Measurements from ENCODE around the gene RBFOX2. TPM values are rescaled to one million over a fixed set of nuclear protein-coding genes. Genes with fewer than 3 reads are reported as not detected.
"Not testable (repeated sequence)": the region's sequence is repeated elsewhere in the genome, so short reads cannot be mapped to it uniquely, and the experiment has no call there.

Gene RBFOX2
- total and polyA plus RNA-seq, 2 donors (not counting 3 experiments of a cell fraction or from before 2014, with no cell fraction given), result 125 to 142 TPM

- CTCF ChIA-PET, result interaction anchor here (1.2 kb wide), 1 partner anchor 273 kb away, joined by 3 read pairs; no protein-coding TSS in a partner anchor
- no TSS peak for BruUV-seq (replicated peaks)
- dilution Hi-C loops (cut with MboI; ENCODE audit: extremely low pct_ligation_motif_present, low sequenced_read_pairs) (no loop called here), intact Hi-C loops (cut with micrococcal nuclease) (no loop called here)
- H3K9ac ChIP-seq (replicated peaks; ENCODE audit: extremely low read depth, insufficient read depth, low read length), result no peak overlapping the region
- H3K9me3 ChIP-seq (replicated peaks; ENCODE audit: control insufficient read depth, insufficient read depth, low read length), result no peaks in the 10 kb centered on the region
- no peak for FAIRE-seq
- no peak overlapping the region for H3K4me2 ChIP-seq (ENCODE audit: insufficient read depth, low read length)
- POLR2A ChIA-PET, result no interaction called here
- no peak overlapping the region for H3K4me3 ChIP-seq (replicated peaks in 1 of 3; ENCODE audit: insufficient read depth in 1 of 3, low read depth in 1 of 3, low read length in 3 of 3)
- H2AFZ ChIP-seq (ENCODE audit: low read depth, low read length), result no peak overlapping the region
- H3K36me3 ChIP-seq (ENCODE audit: control insufficient read depth in 2 of 2, extremely low read depth in 1 of 2, insufficient read depth in 2 of 2, low read length in 2 of 2), result peaks cover 0 to 3% of the 10 kb centered on the region in 2 experiments
- peaks cover 2% of the 10 kb centered on the region for H3K9me1 ChIP-seq (replicated peaks; ENCODE audit: control insufficient read depth, extremely low read depth, insufficient read depth, low read length)
- DNase-seq (ENCODE audit: low read depth, low spot score), result no peak
- no peaks in the 10 kb centered on the region for H3K27me3 ChIP-seq (ENCODE audit: control insufficient read depth in 2 of 2, insufficient read depth in 2 of 2, low read length in 2 of 2)
- H4K20me1 ChIP-seq (replicated peaks; ENCODE audit: control insufficient read depth, extremely low read depth, insufficient read depth, low read length), result peaks cover 4% of the 10 kb centered on the region
- no peaks in the 10 kb centered on the region for H3K4me1 ChIP-seq (ENCODE audit: control insufficient read depth, extremely low read depth, insufficient read depth, low read length)
- no peak overlapping the region for H3K27ac ChIP-seq (ENCODE audit: insufficient read depth, low read depth, low read length)
- H3K79me2 ChIP-seq (ENCODE audit: control insufficient read depth, insufficient read depth, low read length), result peaks cover 50% of the 10 kb centered on the region
- TF ChIP-seq MAX (IDR thresholded peaks at IDR 0.05; ENCODE audit: insufficient read depth, insufficient read length), result no peak
- TF ChIP-seq MYC (IDR thresholded peaks at IDR 0.05; ENCODE audit: low read depth, low read length), result no peak
- no peak for TF ChIP-seq GATA2 (IDR thresholded peaks at IDR 0.05; ENCODE audit: insufficient read depth, insufficient read length, low read depth, low read length)
- no peak for TF ChIP-seq JUN (IDR thresholded peaks at IDR 0.05; ENCODE audit: borderline replicate concordance, insufficient read depth, insufficient read length, low read depth)
- TF ChIP-seq FOS (IDR thresholded peaks at IDR 0.05; ENCODE audit: borderline replicate concordance, insufficient read depth, low read length), result no peak
- no peak for TF ChIP-seq EZH2 (IDR thresholded peaks at IDR 0.05; ENCODE audit: borderline replicate concordance, low read depth, low read length, severe bottlenecking)
- TF ChIP-seq POLR2A (IDR thresholded peaks at IDR 0.05; ENCODE audit: low read depth, low read length), result no peak
- TF ChIP-seq CTCF (IDR thresholded peaks at IDR 0.05; ENCODE audit: extremely low read depth in 1 of 2, insufficient read depth in 1 of 2, low read depth in 1 of 2, low read length in 2 of 2), result no peak
- no peak for TF ChIP-seq POLR2AphosphoS5 (IDR thresholded peaks at IDR 0.05; ENCODE audit: insufficient read depth, low read depth, low read length)
Observed at GRCh38 chr22:35792506-35792905, 236.1 kb downstream of the RBFOX2 start.

GRCh38 chr22:35791788-35792187 is 236.8 kb downstream of the RBFOX2 start:
- H3K9me1 ChIP-seq (replicated peaks; ENCODE audit: control insufficient read depth, extremely low read depth, insufficient read depth, low read length); H3K4me3 ChIP-seq (replicated peaks in 1 of 3; ENCODE audit: insufficient read depth in 1 of 3, low read depth in 1 of 3, low read length in 3 of 3); dilution Hi-C loops (cut with MboI; ENCODE audit: extremely low pct_ligation_motif_present, low sequenced_read_pairs); H3K27me3 ChIP-seq (ENCODE audit: control insufficient read depth in 2 of 2, insufficient read depth in 2 of 2, low read length in 2 of 2); H2AFZ ChIP-seq (ENCODE audit: low read depth, low read length); POLR2A ChIA-PET; H3K9ac ChIP-seq (replicated peaks; ENCODE audit: extremely low read depth, insufficient read depth, low read length); intact Hi-C loops (cut with micrococcal nuclease); H4K20me1 ChIP-seq (replicated peaks; ENCODE audit: control insufficient read depth, extremely low read depth, insufficient read depth, low read length); FAIRE-seq; H3K27ac ChIP-seq (ENCODE audit: insufficient read depth, low read depth, low read length); H3K9me3 ChIP-seq (replicated peaks; ENCODE audit: control insufficient read depth, insufficient read depth, low read length); H3K36me3 ChIP-seq (ENCODE audit: control insufficient read depth in 2 of 2, extremely low read depth in 1 of 2, insufficient read depth in 2 of 2, low read length in 2 of 2); H3K4me2 ChIP-seq (ENCODE audit: insufficient read depth, low read length); BruUV-seq (replicated peaks); H3K4me1 ChIP-seq (ENCODE audit: control insufficient read depth, extremely low read depth, insufficient read depth, low read length); DNase-seq (ENCODE audit: low read depth, low spot score): not testable (repeated sequence)
- CTCF ChIA-PET, result interaction anchor here (0.7 to 1.7 kb wide), 2 partner anchors 14 to 20 kb away, joined by 3 to 4 read pairs; no protein-coding TSS in a partner anchor
- H3K79me2 ChIP-seq (ENCODE audit: control insufficient read depth, insufficient read depth, low read length), result peaks cover 52% of the 10 kb centered on the region
